Right hindlimb (tissue), 1 donor: ENCODE results near the gene AP3M1.
"Not testable (repeated sequence)": the region's sequence is repeated elsewhere in the genome, so short reads cannot be mapped to it uniquely, and the experiment has no call there.

Experiments used
- DNase-seq: peaks from one replicate; pipeline ENCODE4 v3.0.0-alpha.2; 2018

Gene AP3M1

GRCh38 chr10:74160013-74160412, 9.4 kb upstream of the AP3M1 start:
- DNase-seq, result no peak

- DNase-seq, result peak; percentile 44
Observed at GRCh38 chr10:74156919-74157289, 6.3 kb upstream of the AP3M1 start.

GRCh38 chr10:74153676-74154075, 3.0 kb upstream of the AP3M1 start:
- DNase-seq, result no peak

DNA sequence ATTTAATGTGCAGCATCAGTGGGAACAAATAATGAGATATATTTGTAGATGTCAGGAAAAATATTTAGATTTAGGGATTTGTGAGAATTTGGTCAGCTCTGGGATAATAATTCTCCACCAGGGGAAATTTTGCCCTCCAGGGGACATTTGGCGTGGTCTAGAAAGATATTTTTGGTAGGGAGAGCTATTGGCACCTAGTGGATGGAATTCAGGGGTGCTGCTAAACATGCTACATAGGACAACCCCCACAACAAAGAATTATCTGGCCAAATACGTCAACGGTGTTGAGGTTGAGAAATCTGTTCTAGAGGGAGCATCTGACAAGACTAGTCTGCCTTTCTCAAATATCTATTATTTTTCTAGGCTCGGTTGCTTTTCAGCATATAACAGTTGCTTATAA, 2.5 kb upstream of the AP3M1 start:
- DNase-seq, result no peak

- no peak for DNase-seq
Observed at GRCh38 chr10:74151879-74152722, 1.5 kb upstream of the AP3M1 start.

DNA sequence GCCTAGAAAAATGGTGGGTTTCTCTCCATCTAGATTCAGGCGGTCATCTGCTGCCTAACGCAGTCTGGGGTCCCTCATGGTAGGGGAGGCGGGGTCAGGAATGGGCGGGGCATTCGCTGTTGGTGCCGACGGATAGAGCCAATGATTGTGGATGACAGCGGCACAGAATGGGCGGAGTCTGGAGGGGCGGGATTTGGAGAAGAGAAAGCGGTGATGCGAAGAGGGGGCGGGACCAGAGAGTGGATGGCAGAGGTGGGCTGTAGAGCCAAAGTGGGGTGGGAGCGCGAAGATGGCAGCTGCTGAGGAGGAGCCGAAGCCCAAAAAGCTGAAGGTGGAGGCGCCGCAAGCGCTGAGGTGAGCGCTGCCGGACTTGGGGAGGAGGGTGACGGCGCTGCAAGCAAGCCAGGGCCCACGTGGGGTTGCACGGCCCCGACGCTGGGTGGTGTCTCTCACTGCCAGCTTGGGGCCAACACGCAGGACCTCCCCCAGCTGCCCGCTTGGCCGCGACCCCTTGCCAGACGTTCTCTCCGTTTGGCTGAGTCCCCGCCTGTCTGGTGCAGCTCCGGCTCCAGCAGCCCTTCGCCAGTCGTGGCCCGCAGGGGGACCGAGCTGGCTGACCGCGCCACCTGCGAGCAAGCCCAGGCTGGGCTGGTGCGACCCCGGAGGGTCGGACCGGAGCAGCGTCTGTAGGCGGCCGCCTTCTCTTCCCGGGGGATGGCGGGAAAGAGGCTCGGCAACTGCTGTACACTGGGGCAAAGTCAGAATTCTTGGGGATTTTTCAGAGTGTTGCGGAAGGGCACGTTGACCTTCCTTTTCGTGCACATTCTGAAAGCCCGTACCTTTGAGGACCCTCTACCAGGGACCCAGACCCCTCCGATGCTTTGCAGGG, 606 bp upstream of the AP3M1 start, which contains the start of gene ADK:
TSS of gene ADK (plus strand) at position 232 of the 889 bp plus-strand sequence. CDS start at position 290, 58 bp downstream.
- DNase-seq, result peak; percentile 99

DNA sequence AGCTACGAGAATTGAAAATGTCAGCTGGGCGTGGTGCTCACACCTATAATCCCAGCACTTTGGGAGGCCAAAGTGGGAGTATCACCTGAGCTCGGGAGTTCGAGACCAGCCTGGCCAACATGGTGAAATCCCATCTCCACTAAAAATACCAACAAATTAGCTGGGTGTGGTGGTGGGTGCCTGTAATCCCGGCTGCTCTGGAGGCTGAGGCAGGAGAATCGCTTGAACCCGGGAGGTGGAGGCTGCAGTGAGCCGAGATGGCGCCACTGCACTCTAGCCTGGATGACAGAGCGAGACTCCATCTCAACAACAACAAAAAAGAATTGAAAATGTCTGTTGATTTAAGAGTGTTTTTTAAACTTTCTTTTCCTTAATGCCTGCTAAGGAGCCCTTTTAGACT, 3.6 kb downstream of the AP3M1 start:
- DNase-seq, result not testable (repeated sequence)

- no peak for DNase-seq
Observed at GRCh38 chr10:74145133-74145532, 5.5 kb downstream of the AP3M1 start.

DNA sequence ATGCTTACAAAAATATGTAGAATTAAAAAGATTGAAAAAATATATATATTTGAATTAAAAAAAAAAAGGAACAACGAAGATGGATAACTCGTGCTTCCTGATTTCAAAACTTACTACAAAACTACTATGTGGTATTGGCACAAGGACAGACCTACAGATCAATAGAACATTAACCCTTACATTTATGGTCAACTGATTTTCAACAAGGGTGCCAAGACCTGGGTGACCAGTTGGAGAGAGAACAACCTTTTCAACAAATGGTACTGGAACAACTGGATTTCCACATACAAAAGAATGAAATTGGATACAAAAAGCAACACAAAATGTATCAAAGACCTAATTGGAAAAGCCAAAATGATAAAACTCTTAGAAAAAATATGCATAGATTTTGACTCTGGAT, 10.1 kb downstream of the AP3M1 start:
- no peak for DNase-seq

DNA sequence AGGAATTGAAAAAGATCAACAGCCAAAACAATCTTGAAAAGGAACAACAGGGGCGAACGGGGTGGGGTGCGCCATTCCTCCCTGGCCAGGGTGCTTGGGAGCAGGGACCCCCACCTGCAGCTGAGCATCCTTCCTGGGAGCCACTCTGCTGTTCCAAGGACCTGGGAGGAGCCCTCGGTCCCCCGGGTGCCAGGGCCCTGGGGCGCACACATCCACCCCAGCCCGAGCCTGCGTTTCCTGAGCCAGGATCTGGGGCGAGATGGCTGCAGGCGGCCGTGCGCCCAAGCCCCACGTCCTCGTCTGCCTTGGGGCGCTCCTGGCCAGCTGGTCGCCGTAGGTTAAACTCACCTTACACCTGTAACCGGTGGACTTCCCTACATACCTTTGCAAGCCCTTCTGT, 10.6 kb downstream of the AP3M1 start:
- DNase-seq, result no peak

DNA sequence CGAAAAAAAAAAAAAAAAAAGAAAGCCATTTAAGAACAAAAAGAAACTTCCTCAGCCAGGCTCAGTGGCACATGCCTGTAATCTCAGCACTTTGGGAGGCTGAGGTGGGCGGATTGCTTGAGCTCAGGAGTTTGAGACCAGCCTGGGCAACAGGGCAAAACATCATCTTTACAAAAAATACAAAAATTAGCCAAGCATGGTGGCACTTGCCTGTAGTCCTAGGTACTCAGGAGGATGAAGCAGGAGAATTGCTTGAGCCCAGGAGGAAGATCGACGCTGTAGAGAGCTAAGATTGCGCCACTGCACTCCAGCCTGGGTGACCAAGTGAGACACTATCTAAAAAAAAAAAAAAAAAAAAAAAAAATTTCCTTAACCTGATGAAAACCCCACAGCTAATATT, 12.0 kb downstream of the AP3M1 start:
- not testable (repeated sequence) for DNase-seq

- no peak for DNase-seq
Observed at GRCh38 chr10:74137992-74138391, 12.6 kb downstream of the AP3M1 start.

GRCh38 chr10:74135452-74135851, 15.2 kb downstream of the AP3M1 start:
- DNase-seq, result no peak

DNA sequence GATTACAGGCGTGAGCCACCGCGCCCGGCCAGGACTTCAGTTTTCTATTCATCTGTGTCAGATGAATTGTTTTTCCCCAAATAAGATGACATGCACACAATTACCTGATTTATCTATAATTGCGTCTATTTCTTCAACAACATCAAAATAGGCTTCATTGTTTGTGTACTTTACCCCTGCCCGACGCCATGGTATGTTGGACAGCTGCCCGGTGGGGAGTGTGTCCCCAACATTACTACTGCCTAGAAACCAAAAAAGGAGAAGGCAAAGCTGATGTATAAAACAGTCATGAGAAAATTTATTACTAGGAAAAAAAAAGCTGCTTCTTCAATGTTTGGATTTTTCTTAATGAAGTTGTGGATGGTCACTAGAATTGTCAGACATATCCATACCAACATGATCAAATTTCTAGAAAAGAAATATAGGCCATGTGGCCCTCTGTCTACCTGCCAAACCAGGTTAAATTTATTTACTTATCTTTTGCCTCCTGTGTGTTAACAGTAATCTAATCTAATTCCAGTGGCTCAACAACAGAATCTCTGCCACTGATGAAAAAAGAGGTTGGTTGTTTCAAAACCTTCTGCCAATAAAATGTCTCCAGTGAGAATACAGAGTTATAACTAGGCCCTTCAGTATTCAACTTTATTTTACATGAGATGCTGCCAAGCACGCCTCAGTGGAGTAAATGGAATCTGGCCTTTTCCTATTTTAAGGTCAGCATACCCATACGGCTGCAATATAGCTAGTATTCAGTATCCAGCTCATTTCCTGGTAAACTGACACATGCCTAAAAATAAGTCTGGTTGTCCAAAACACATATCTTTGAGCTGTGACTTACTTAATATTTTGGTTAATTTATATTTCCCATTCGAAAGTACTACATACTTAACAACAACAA, 16.5 kb downstream of the AP3M1 start:
- no peak for DNase-seq

DNA sequence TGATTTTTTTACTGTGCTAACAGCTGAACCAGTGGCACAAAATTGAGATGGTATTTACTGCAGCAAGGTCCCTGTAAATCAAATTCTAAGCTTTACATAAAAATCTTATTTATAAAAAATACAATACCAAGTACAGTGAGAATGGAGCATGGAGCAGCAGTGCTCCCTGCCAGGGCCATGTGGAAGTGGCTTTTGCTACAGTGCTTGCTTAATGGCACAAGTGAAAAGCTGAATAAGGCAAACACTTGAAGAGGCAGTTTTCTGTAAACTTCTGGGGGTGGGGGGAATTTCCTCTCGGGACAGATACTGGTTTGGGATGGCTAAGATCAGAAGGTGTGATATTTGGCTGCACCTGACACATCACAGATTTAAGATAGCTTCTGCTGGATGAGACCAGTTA, 27.5 kb downstream of the AP3M1 start:
- no peak for DNase-seq

DNA sequence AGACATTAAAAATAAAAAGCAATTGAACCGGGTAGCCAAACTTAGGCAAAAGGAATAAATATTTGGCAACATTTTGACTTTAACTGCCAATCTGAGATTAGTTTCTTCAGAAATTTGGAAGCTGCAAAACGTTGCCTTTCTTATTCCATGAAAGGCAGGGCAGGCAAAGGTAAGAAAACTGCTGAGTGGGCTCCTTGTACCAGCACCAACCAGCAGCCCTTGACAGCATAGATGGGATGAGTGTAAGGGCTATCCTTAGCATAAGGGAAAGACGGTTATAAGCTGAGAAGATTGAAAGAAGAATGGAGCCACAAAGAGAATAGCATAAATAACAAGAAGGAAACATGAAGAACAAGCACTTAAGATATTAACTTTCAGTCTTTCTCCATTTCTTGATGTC, 28.6 kb downstream of the AP3M1 start:
- no peak for DNase-seq

DNA sequence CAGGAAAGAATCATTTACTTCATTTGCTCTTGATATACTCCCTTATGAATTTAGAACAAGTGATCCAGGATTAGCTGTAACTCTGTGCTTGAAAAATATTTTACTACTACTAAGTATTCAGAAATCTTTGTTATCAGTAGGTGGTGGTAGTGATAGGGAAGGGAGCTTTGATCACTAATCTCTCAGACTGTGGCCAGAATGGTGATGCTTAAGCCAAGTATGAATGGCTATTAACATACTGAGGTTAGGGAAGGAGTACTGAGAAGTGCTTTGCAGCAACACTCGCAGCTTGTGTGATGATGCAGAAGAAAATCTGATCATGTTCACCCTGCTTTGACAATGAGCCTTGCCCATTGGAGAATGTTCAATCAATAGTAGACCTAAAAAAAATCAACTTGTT, 29.3 kb downstream of the AP3M1 start:
- no peak for DNase-seq

GRCh38 chr10:74120911-74121310, 29.7 kb downstream of the AP3M1 start:
- no peak for DNase-seq

DNA sequence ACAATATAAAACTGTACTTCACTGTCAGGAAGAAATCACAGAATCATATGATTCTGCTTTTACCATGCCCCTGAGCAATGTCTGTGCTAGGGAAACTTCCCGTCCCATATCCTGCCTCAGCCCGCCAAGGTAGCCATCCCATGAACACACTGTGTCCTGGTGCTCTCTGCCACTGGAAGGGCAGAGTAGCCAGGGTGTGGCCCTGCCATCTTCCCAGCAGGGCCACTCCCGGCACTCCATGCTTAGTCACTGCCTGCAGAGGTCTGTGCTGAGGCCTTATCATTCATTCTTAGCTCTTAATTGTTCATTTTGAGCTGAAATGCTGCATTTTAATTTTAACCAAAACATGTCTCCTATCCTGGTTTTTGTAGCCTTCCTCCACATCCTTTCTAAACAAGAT, 31.8 kb downstream of the AP3M1 start:
- DNase-seq, result no peak

- DNase-seq, result no peak
Observed at GRCh38 chr10:74117738-74118137, 32.9 kb downstream of the AP3M1 start.

GRCh38 chr10:74114041-74114448, 36.6 kb downstream of the AP3M1 start:
- DNase-seq, result no peak

DNA sequence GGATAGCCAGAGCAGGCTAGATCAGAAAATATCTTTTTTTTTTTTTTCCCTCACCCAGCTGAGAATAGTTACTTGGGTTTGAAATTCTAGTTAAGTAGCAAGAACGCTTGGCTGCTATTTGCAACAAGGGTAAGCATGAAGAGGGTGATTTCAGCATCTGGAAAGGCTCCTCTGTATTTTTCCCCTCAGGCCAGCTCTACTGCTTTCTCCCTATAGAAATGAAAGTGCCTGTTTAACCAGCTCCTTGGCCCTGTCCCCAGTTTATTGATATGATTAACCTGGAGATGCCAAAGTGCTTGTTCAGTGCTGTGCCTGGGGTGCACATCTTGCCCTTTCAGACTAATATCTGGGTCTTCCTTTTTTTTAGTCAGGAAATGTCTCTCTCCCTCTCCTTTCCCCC, 37.1 kb downstream of the AP3M1 start:
- DNase-seq, result no peak

DNA sequence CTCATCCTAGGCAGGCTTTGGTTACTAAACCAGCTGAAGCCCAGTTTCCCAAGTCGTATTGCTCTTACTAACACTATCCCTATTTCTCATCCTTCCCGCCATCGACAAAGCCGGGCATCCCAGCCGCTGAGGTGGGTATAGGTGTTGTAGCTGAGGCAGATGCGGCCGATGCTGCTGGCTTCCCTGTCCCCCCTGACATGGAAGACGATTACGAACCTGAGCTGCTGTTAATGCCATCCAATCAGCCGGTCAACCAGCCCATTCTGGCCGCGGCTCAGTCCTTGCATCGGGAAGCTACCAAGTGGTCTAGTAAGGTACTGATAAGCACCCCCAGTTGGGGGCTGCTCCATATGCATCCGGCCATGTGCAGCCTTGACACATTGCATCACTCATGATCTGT, 38.8 kb downstream of the AP3M1 start:
- DNase-seq, result no peak
